OCI-LY3 (cell line): ENCODE measurements around the gene SLC7A7.
"Not testable (repeated sequence)": the region's sequence is repeated elsewhere in the genome, so short reads cannot be mapped to it uniquely, and the experiment has no call there.

ENCODE experiments used
- H2AFZ ChIP-seq: fragments of 200-600, 300-600 bp; shearing (Covaris generic); 2 replicates; pipeline ENCODE4 v1.6.0; 2014; ENCODE audit warnings: antibody characterized with exemption, low read depth, low read length
- H3K27ac ChIP-seq: fragments of 200-600, 300-600 bp; sonication (generic); 2 replicates; pipeline ENCODE4 v1.5.1; 2014; ENCODE audit warnings: mild to moderate bottlenecking, low read length, moderate library complexity, mixed read lengths
- H3K27me3 ChIP-seq: fragments of 200-600, 300-600 bp; sonication (generic); 2 replicates; pipeline ENCODE4 v1.6.1; 2014; ENCODE audit warnings: low read depth, low read length, mixed read lengths
- H3K36me3 ChIP-seq: fragments of 200-600, 300-600 bp; sonication (generic); replicated peaks from 2 replicates; pipeline ENCODE3; 2014; ENCODE audit warnings: low read depth, low read length, mixed read lengths
- H3K4me1 ChIP-seq: fragments of 300-600, 200-600 bp; sonication (generic); 2 replicates; pipeline ENCODE4 v1.6.1; 2014; ENCODE audit warnings: low read length, mixed read lengths
- H3K4me2 ChIP-seq: fragments of 200-600, 300-600 bp; sonication (generic); 2 replicates; pipeline ENCODE4 v1.6.1; 2014; ENCODE audit warnings: low read length, mixed read lengths
- H3K4me3 ChIP-seq: fragments of 300-600, 200-600 bp; sonication (generic); 2 replicates; pipeline ENCODE4 v1.5.1; 2014; ENCODE audit warnings: antibody characterized with exemption, mild to moderate bottlenecking, low read length, moderate library complexity
- H3K79me2 ChIP-seq: fragments of 300-600, 200-600 bp; shearing (Covaris generic); 2 replicates; pipeline ENCODE4 v1.6.1; 2014; ENCODE audit warnings: mild to moderate bottlenecking, low read length, mixed read lengths
- H3K9ac ChIP-seq: fragments of 300-600, 200-600 bp; shearing (Covaris generic); 2 replicates; pipeline ENCODE4 v1.6.0; 2014; ENCODE audit warnings: mild to moderate bottlenecking, low read length, moderate library complexity
- H3K9me3 ChIP-seq: fragments of 200-600, 300-600 bp; shearing (Covaris generic); 2 replicates; pipeline ENCODE4 v1.6.1; 2014; ENCODE audit warnings: low read length, mixed read lengths; ENCODE audit not compliant: insufficient read depth
- H4K20me1 ChIP-seq: fragments of 200-600, 300-600 bp; sonication (generic); 2 replicates; pipeline ENCODE4 v1.6.1; 2016; ENCODE audit warnings: low read length, mixed read lengths; ENCODE audit not compliant: insufficient read depth
- CTCF ChIP-seq: fragments of 200-600, 300-600 bp; sonication (generic); IDR thresholded peaks from 2 replicates; pipeline ENCODE4 v1.5.1; 2014; ENCODE audit warnings: antibody characterized with exemption, low read length, low read depth
- EZH2phosphoT487 ChIP-seq: fragments of 200-600 bp; shearing (Covaris generic); IDR thresholded peaks from 2 replicates; pipeline ENCODE4 v1.6.1; 2018; ENCODE audit warnings: antibody characterized with exemption, mixed run types, low read depth

Gene SLC7A7

DNA sequence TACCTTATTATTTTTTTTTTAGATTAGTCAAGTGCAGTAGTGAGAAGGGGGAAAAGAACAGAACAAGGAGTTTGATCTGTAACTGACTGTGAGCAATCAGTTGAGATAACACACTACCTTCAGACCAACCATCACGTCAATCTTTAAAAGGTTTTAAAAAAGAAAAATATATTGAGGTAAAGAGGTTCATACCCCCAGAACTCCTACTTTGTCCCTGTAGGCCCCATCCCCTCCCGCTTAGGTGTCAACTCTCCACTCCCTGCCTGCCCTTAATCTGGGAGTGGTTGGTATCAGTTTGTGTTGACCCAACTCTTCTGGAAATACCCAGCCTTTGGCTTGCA, 37.3 kb upstream of the SLC7A7 start:
- Histone ChIP-seq H3K4me3 (peak overlapping the region; percentile 93; the same call in 1 of the 2 replicates), H3K4me2 (peak overlapping the region; percentile 100), H3K4me1 (peaks cover 4% of the 10 kb centered on the region), H3K27me3 (no peaks in the 10 kb centered on the region), H4K20me1 (no peaks in the 10 kb centered on the region), H2AFZ (peak overlapping the region; percentile 94), H3K79me2 (no peaks in the 10 kb centered on the region), H3K27ac (no peak overlapping the region), H3K9ac (peak overlapping the region; percentile 97; the same call in 1 of the 2 replicates), H3K9me3 (no peaks in the 10 kb centered on the region), H3K36me3 (no peaks in the 10 kb centered on the region)
- TF ChIP-seq CTCF = no peak

GRCh38 chr14:22852178-22852577, 36.9 kb upstream of the SLC7A7 start:
- not testable (repeated sequence) for H3K27me3 ChIP-seq, H2AFZ ChIP-seq, H3K4me2 ChIP-seq, H3K27ac ChIP-seq, H3K36me3 ChIP-seq, H3K4me1 ChIP-seq, H3K9ac ChIP-seq, H3K9me3 ChIP-seq, H3K4me3 ChIP-seq, H3K79me2 ChIP-seq, H4K20me1 ChIP-seq

DNA sequence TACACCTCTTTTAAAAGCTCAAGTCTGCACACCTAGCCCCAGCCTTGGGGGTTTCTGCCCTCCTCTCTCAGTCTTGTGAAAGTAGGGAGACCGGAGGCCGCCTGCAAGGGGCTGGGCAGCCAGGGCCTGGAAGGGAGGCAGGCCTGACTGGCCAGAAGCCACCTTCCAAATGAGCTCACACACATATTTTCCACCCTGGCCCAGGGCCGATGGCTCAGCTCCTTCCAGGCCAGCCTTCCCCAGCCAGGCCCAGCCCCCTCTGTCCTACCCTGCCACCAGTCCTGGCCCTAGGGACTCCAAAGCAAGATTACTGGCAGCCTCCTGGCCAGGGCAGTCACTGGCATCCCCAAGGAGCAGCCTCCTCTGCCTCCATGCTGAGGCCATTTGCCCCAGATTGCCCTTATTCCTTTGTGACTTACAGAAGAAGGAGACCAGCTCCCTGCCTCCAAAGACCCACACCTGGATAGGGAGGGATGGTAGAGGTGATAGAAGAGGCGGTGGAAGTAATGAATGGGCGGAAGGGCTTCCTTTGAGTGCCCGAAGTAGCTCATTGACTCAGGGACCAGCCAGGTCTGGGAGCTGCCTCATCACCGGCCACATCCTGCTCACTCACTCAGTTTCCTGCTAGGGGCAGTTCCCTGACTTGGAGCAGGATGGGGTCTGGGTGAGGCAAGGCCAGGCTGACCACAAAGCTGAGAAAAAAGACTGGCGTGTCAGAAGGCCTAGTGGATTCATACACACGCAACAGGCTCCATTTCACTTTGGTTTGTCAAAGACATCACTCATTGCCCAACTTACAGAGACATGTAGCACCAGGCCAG, 35.9 kb upstream of the SLC7A7 start:
- H3K4me1 ChIP-seq = peaks cover 4% of the 10 kb centered on the region
- no peaks in the 10 kb centered on the region for H3K79me2 ChIP-seq
- H3K9me3 ChIP-seq = no peaks in the 10 kb centered on the region
- H4K20me1 ChIP-seq = no peaks in the 10 kb centered on the region
- H3K9ac ChIP-seq = no peak overlapping the region
- TF ChIP-seq CTCF = no peak
- H3K4me2 ChIP-seq = no peak overlapping the region
- no peaks in the 10 kb centered on the region for H3K27me3 ChIP-seq
- no peak overlapping the region for H3K27ac ChIP-seq
- no peaks in the 10 kb centered on the region for H3K36me3 ChIP-seq
- no peak overlapping the region for H2AFZ ChIP-seq
- no peak overlapping the region for H3K4me3 ChIP-seq

DNA sequence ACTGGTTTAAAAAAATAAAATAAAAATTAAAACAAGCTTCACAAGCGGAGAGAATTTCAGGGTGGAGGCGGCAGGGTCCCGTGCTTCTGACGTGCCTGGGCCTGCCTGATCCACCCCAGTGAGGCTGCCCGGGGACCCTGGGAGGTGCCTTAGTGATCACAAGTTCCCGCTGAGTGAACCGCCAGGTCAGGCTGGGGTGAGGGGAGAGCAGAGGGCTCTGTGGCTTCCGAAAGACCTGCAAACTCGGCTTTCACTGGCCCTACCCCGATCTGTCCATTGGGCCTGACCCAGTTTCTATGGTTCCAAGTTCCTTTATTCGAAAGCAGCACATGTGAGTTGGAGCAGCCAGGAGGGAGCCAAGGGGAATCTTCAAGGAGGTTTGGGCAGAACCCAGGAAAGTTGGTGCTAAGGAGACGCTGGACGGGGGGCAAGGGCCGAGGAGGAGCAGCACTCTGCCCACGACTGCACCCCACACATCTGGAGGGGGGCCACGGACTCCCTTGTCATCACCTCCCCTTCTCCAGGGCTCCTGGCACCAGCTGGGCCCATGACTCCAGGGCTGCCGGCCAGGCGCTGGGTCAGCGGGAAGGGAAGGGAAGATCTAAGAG, 34.1 kb upstream of the SLC7A7 start:
- no peak overlapping the region for H3K9ac ChIP-seq
- no peaks in the 10 kb centered on the region for H3K79me2 ChIP-seq
- H2AFZ ChIP-seq = no peak overlapping the region
- no peaks in the 10 kb centered on the region for H3K9me3 ChIP-seq
- H3K27me3 ChIP-seq = no peaks in the 10 kb centered on the region
- no peak overlapping the region for H3K4me3 ChIP-seq
- peaks cover 4% of the 10 kb centered on the region for H3K4me1 ChIP-seq
- no peak overlapping the region for H3K27ac ChIP-seq
- TF ChIP-seq CTCF (no peak), EZH2phosphoT487 (no peak)
- H3K4me2 ChIP-seq = no peak overlapping the region
- no peaks in the 10 kb centered on the region for H4K20me1 ChIP-seq
- no peaks in the 10 kb centered on the region for H3K36me3 ChIP-seq
